Stimulated activated CD4-positive, alpha-beta T cell treated with anti-CD3 and anti-CD28 coated beads, Interleukin-4, amount 100 ng/mL, for 48 hours (primary cell): Measurements from ENCODE around the gene MYO5B.

Experiments
- DNase-seq, 2 donors: peaks; one replicate each; pipeline ENCODE4 v3.0.0-alpha.2; 2020; ENCODE audit warnings: low read depth in 2 of 2

MYO5B gene

GRCh38 chr18:50013363-50014138 lies 181.4 kb downstream of the MYO5B start:
- DNase-seq = no peak

- no peak for DNase-seq
These were observed 183.0 kb downstream of the MYO5B start for GRCh38 chr18:50011813-50012435.

DNA sequence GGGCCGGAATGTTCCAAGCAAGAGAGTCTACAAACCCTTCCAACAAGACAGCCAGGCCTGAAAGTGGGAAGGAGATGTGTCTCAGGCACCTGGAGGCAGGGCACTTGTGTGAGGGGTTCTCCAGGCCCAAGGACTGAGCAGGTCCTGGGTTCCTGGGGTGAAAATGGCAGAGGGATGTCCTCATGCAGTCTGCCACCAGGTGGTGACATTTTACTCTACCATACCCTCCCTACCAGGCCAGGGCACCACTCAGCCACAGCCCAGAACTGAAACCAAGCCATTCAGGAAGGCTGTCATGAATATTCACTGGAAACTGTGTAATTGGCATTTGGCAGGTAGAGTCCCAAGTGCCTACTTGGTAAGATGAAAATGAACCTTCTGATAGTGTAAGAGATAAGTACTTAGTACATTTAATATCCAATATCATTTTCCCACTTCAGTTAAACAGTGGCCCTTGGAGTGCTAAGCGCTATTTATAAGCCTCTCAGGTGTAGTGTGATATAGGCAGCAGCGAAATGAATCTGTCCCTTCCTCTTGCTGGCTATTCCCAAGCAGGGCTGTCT lies 185.1 kb downstream of the MYO5B start:
- peak; percentile 9 to 11 for DNase-seq

DNA sequence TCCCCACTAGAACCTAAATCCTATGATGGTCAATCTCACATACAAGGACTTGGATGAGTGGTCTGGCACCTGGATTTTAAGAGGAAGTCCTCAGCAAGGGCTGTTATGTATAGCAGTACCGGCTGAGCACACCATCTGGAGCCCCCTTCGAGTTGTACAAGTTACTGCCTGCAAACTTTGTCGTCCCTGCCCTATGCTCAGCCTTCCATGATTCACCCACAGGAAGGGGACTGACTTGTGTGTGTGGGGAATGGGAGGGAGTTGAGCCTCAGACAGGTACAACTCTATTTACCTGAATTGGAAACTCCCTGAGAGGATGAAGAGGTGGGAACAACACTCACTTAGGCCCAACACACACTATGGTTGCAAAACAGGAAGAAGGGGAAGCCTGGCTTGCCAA lies 186.6 kb downstream of the MYO5B start:
- no peak for DNase-seq

GRCh38 chr18:50006470-50007046 lies 188.4 kb downstream of the MYO5B start:
- no peak for DNase-seq

- DNase-seq = no peak
These were observed 190.9 kb downstream of the MYO5B start for GRCh38 chr18:50004013-50004412.

DNA sequence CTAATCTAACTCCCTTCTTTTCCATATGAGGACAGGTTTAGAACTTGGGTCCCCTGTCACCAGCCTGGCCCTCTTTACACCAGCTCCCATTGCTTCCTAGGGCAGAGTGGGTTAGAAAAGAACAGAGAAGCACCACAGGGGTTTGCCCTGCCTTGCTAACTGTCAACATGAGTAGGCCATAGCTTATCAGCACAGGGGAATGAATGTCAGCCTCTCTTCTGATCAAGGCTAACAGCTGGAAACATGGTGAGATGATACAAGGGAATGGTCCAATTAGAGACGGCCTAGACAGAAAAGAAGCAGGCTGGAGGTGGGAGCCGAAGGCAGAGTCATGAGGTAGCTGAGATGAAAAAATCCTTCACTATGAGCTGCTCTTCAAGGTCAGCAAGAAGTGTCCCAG lies 192.2 kb downstream of the MYO5B start:
- no peak for DNase-seq

- DNase-seq = no peak
These were observed 194.7 kb downstream of the MYO5B start for GRCh38 chr18:50000227-50000626.

DNA sequence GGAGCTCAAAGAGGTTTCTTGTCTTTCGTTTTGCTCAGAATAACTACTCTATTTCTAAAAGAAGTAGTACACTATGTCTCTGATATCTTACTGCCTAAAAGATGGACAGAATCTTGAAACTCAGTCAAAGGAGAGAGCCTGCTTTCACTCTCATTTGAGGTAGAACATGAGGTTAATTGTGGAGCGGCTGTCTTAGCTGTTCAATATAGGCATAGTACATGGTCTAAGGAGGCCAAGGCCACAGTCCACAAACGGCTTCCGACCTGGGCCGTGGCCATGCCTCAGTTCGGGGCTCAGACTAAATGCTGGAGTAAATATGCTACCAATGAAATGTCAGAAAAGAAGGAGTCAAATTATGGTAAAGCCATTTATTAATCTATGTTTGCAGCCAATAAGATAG lies 195.8 kb downstream of the MYO5B start:
- DNase-seq = no peak

GRCh38 chr18:49997558-49997957 lies 197.4 kb downstream of the MYO5B start:
- no peak for DNase-seq

DNA sequence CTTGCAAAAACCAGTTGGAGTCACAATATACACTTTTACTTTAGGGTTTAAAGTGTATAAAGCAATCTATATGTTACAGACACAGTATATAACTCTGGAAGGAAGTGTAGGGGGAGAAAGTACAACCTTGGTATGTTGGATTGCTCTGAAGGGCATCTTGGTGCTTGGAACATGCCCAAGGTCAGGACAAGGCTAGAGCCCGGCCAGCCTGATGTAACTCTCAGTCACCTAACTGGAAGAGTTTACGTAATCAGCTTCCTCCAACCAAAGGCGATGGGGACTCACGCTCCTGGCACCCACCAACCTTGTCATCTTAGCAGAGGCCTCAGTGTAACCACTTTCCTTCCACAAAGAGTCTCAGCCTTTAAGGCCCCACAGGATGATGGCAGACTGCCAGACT lies 200.5 kb downstream of the MYO5B start:
- DNase-seq = no peak

- DNase-seq = no peak
These were observed 201.6 kb downstream of the MYO5B start for GRCh38 chr18:49993299-49993698.

GRCh38 chr18:49988733-49989132 lies 206.2 kb downstream of the MYO5B start:
- DNase-seq = no peak

DNA sequence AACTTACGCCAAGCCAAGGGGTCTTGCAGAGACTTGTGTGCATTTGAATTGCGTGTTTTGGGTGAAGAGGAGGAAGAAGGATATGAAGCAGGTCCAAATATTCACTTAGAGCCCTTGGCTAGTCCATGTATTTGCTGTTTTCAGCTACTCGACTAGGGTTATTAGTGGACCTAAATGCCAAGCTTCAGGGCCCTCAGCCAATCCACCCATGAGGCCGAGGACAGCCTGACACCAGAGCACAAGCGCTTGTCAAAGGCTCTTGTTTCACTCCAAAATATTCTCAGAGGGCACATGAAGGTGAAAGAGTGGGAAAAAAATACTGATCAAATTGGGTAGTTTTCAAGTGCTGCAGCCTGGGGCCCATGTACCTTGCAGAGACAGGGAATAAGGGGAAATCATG lies 206.8 kb downstream of the MYO5B start:
- no peak for DNase-seq

DNA sequence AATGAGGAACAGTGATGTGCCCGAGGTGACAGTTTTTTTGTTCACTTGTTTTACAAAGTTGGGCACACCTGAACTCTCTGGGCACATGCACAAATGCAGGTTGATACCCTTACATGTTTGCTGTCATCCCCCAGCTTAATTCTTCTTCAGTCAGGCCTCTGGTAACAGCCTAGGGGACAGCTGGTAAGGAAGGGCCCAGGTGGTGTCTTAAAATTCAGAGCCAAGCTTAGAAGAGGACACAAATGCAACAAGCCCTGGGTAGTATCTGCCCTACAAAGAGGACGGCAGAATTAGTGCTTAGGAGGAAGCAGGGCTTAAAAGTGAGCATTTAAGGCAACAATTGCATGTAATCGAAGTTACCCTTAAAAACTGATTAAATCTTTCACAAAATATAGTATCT lies 209.7 kb downstream of the MYO5B start:
- no peak for DNase-seq

DNA sequence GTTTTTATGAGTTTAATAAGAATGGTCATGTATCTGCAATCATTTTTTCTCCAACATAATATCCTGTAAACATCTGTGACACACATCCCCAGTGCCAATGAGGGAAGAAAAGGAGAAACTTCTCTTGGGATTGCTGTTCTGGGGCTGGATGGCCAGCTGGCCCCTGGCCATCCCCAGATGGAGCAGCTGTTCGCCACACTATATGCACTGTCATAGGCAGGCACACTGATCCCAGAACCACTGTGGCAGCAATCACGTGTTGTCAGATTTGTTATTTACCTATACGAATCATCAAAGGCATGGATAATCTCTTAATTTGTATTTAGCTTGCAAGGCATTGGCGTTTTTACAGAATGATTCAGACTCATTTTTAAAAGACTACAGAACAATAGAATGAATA lies 214.1 kb downstream of the MYO5B start:
- no peak for DNase-seq

GRCh38 chr18:49976795-49977560 lies 218.0 kb downstream of the MYO5B start:
- DNase-seq = no peak

DNA sequence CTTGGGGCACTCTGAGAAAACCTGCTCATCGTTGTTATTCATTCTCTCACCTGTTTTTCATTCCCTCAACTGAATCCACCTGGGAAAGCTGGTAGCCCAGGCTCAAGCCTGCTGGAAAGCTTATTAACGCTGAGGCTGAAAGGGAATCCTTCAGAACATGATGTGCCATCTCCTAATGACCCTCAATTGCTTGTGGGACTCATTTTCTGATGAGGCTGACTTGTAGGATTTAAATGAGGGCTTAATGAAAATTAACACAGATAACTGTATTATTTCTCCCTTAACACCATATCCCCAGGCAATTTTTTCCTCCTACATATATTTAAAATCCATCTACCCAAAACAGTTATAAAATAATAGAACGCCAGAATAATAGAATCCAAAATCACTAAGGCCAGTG lies 218.9 kb downstream of the MYO5B start:
- no peak for DNase-seq

DNA sequence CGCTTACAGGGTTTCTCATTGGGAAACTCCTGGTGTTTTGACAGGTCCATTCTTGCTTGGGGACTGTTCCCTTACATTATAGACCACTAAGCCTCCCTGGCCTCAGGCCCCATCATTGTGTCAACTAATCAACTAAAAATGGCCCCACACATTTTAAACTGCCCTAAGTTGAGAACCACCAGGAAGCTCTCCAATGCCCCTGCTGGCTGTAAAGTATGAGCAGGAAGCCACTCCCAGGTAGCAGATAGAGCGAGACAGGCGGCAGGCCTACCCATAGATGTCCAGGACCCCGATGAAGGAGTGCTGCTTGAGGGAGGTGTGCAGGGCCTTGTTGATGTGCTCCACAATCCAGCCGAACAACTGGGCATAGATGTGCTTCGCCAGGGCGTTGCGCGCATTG lies 220.9 kb downstream of the MYO5B start:
- DNase-seq = no peak

- DNase-seq = no peak
These were observed 221.4 kb downstream of the MYO5B start for GRCh38 chr18:49973592-49973991.

- DNase-seq = no peak
These were observed 222.4 kb downstream of the MYO5B start for GRCh38 chr18:49972535-49972934.

DNA sequence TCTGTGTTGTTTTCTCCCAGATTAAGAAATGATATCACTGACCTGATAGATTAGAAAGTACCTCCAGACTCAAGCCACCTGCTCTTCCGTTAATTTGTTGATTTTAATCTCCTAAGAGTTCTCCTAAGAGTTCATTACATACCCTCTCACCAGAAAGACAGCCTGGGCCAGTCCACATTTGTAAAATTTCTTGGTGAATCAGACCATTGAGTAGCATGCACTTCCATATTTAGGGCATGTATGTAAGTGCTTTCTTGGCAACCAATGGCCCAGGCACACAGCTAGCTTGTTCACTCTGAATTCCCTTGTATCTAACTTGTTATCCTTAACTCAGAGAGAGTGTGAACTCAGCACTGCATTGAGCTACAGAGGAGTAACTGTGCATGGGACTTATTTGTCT lies 223.5 kb downstream of the MYO5B start:
- no peak for DNase-seq
